HuH-7.5 (cell line): Measurements from ENCODE around the gene DPH2.

ENCODE experiments used
- DNase-seq: peaks from one replicate; pipeline ENCODE4 v3.0.0; 2011; ENCODE audit warnings: low spot score

DPH2 gene

DNA sequence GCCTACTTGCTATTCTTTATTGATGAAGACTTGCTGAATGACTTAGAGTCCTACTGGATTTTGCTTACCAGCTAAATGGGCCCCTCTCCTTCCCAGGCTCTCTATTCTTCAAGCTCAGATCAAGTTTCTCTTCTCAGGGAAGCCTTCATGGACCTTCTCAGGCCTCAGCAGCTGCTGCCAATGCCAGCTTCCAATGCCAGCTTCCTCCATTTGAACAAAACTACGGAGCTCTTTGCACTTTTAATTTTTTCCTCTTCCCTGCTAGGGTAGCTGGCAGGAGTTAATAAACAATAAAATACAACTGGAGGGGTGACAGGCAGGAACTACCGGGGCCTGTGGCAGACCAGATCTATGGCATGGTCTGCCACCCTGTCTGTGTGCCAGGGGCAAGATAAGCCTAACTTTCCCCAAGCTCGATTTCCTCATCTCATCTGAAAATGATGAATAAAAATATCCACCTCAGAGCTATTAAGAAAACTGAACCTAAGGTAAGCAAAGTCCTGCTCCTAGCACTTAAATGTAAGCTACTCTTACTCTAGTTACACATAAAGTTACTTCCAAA is 24.1 kb upstream of the DPH2 start:
- no peak for DNase-seq

DNA sequence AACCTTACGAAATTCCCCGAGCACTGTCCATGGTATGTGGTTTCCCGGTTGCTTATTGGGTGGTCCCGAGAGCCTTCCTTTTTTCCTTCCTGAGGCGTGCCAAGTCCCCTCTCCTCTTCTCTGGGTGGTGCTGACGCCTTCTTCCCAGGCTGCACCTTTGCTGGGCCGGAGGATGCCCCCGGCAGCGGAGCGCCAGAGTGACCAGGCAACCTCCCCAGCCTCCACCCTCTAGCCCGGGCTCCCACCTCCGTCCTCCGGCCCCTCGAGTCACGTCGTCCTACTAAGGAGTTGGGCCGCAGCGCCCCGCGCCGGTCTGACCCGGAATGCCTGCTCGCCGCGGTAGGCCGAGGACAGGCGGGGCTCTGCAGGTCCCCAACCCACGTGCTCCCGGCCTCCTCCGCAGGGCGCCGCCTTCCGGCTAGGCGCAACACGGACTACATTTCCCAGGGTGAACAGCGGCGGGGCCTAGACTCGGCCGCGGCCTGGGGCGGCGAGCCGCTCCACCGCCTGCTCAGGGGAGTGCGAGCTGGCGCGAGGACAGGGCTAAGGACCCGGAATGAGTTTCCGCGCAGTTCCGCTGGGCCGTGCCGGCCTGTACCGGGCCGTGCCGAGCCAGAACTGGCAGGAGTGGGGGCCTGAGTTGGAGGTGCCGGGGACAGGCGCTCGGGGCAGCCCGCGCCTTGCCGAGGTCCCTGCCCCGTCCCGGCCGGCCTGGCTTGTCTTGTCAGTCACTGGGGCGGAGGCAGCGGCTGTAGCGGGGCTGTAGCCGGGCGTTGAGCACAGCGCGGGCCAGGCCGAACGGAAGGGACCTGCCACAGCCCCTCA is 23.4 kb upstream of the DPH2 start, which contains the start of gene IPO13:
Gene IPO13, plus strand, starts transcription at position 715 of the 825 bp plus-strand sequence. CDS start 651 bp downstream, outside the sequence.
- peak; percentile 95 for DNase-seq

DNA sequence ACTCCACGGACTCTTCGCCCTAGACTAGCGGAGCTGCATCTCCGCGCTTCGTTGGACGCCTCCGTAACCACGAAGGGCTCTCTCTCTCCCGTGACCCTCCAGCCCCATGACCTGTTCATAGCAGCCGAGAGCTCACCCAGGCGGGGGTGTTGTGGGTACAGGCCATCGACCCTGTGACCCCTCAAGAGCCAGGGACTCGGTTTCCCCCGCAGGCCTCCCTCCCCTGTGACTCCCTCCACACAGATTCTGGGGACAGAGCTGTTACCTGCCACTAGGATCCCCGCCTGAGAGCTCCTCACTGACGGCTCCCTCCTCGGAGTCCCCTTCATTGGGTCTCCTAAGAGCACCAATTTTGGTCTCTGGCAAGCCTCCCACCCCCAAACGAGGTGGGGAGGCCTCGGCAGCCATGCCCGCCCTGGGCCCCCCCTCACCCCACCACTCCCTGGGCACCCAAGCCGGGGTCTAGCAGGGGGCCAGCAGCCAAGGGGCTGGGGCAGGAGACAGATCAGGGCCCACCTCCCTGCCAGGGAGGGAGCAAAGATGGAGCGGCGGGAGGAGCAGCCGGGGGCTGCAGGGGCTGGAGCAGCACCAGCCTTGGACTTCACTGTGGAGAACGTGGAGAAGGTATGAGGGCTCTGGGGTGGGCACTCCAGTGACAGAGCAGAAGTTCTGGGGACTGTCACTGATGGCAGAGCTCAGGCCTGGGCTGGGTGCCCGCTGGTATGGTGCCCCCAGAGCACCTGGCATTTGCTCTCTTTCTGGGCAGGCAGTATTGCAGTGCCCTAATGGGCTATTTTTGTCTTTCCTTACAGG is 22.5 kb upstream of the DPH2 start:
- no peak for DNase-seq

DNA sequence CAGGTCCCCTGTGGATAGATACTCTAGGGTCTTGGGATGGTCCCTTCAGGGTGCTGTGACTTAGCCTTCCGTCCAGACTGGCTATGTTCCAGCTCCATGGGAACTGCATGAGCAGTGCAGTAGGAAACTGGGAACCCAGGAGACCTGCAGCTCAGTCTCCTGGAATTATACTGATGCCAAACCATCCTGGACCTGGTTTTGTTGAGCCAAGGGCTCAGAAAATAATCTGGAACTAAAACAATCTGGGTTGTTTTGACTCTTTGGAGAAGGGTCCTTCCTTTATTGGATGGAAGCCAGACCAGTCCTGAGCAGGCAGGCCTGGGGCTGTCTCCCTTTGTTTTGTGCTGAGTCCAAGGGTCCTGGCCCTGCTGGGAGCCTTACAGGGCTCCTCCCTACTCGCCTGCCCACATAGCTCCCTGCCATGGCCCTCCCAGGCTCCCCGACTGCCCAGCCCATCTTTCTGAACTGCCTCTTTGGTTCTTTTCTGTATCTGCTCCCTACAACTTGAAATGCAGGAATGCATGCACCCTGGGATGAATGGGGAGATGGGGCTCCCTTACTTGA is 21.9 kb upstream of the DPH2 start:
- DNase-seq: no peak

DNA sequence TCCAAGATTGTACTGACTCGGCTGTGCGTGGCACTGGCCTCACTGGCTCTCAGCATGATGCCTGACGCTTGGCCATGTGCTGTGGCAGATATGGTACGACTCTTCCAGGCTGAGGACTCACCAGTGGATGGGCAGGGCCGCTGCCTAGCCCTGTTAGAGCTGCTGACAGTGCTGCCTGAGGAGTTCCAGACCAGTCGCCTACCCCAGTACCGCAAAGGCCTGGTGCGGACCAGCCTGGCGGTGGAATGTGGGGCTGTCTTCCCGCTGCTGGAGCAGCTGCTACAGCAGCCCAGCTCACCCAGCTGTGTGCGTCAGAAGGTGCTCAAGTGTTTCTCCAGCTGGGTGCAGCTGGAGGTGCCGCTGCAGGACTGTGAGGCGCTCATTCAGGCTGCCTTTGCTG is 20.1 kb upstream of the DPH2 start:
- no peak for DNase-seq

DNA sequence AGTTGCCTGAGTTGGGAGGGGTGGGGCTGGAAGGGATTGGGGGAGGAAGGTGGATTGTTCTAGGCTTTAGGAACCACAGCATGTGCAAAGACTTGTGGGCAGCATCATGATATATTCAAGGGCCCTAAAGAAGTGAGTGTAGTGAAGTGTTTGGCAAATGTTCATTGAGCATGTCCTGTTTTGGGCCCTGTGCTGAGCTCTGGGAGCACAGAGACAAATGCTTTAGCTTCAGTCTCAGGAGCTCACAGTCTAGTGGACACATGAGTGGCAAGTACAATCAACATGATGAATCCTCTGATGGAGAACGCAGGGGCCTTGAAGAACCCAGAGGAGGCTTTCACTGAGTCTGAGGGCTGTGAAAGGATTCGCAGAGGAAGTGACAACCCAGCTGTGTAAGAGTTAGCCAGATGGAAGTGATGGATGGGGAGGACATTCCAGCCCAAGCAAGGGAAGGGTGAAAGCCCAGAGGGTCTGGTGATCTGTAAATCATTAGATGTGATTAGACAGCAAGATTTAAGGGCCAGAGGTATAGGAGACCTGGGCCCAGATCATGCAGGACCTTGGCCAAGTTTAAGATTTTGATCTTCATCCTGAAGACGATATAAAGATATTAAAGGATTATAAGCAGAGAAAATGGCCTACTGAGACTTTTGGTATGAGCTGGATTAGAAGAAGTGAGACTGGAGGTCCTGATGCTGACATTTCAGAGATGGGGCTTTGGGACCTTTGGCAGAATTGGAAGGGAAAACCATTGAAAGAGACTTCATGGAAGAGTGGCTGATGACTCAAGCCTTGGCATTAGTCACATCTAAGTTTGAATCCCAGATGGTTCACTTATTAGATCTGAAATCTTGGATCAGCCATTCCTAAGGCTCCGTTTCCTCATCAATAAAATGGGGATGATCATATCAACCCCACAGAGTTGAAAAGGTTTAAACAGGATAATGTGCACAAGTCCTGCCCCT is 18.5 kb upstream of the DPH2 start:
- no peak for DNase-seq

DNA sequence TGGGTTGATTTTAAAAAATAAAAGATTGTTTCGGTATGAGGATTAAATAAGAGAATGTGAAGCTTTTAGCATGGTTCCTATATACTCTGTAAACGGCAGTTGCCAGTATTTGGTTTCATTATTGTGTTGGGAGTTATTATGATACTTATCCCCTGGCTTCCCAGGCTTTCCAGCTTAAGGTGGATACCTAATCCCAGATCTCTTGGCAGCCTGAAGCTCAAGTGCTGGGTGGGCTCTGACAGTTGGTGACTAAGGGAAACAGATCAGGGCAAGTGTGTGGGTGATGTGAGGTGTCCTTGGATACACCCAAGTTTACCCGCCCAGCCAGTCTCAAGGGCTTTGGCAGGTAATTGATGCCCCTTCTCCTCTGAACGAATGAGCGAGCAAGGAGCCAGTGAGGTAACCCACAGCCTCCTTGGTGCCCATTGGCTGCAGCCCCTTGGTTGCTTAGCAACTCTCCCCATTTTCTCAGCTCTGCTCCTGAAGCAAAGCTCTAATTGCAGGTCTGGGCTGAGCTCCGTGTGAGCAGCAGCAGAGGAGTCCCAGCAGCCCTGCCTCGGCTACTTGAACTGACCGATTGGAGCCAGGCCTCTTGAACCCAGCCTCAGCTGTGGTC is 17.0 kb upstream of the DPH2 start:
- DNase-seq: no peak

DNA sequence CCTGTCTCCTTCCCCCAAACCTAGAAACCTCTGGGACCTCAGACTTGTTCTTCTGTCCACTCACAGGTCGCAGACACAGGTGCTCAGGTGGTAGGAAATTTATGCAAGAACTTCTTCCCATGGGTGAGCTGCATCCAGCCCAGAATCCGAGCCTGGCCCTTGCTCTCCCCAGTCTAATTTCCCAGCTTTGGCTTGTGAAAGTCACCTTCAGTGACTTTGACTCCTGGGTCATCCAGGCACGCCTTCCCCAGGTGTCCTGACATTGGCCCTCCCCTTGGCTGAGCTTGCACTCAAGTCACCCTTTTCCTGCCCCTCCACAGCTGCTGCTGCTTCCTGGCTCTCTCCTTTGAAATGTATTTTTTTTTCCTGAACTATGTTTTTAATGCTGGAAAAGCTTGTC is 16.4 kb upstream of the DPH2 start:
- DNase-seq: no peak

DNA sequence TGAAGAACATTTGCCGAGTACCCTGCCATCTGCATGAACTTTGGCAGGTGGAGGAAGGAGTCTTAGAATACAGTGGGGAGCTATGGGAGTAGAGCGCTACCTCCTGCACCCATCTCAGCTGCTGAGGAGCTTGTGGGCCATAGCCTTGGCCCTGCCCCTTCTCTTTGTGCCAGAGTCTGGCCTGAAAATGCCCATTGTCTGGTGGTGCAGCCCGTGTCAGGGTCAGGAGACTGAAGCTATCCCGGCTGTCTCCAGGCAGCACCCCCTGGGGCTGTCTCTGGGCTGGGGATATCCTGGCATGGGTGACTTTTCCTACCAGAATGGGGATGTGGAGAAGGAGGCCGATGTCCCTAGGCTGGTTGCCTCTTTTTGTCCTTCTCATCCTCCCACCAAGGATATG is 15.8 kb upstream of the DPH2 start:
- DNase-seq: no peak

DNA sequence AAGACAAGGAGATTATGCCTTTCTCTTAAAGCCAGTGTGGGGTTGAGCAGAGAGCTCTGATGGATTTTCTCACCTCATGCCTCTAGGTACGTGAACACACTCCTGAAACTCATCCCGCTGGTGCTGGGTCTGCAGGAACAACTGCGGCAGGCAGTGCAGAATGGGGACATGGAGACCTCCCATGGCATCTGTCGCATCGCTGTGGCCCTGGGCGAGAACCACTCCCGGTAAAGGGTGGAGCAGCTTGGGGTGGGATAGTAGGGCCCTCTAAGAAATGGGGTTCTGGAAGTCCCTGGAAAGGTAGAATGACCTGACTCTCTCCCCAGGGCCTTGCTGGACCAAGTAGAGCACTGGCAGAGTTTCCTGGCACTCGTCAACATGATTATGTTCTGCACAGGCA is 13.6 kb upstream of the DPH2 start:
- no peak for DNase-seq

DNA sequence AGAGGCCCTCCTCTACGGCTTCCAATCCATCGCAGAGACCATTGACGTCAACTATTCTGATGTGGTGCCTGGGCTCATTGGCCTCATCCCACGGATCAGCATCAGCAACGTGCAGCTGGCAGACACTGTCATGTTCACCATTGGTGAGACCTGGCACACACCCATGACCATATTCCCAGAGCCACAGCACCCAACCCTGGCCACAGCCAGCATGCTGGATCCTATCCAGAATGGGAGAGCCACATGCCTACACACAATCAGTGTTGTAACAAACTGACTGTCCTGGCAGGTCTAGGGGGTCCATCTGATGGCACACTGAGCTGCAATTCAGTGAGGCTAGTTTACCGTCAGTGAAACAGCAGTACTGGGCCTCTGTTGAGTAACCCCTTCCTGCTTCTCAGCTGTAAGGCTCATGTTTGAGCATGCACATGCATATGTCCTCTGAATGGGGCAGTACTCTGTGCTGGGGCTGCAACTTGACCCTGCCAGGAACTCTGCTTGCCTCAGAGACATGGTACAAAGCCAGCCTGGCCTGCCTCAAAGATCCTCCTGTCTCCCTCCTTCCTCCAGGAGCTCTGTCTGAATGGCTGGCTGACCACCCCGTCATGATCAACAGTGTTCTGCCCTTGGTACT is 12.3 kb upstream of the DPH2 start:
- DNase-seq: no peak

DNA sequence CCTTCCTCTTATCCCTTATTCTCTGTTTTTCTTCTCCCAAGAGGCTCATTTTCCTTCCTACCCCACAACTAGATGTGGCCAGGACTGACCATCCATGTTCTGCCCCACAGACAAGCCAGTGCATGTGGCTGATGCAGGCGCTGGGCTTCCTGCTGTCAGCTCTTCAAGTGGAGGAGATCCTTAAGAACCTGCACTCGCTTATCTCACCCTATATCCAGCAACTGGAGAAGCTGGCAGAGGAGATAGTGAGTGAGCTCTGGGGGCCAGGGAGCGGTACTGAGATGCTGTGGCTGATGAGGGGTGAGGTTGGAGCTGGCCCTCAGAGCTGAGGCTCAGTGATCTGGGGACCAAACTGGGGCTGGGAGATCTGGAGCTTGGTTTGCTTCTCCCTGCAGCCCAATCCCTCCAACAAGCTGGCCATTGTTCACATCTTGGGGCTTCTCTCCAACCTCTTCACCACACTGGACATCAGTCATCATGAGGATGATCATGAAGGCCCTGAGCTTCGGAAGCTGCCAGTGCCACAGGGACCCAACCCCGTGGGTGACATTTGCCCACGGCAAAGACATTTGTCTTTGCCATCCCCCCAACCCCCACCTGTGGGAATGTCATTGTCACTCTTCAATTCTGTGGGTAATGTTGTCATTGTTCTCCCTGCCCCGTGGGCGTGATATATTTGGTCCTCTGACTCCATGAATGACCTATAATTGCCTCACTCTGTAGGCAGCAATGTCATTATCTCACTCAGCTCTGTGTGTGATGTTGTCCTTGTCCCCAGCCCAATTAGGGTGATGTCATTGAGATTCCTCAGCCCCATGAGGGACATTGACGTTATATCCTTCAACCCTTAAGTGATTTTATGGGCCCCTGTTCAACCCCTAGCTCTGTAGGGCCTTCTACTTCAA is 11.2 kb upstream of the DPH2 start:
- no peak for DNase-seq

DNA sequence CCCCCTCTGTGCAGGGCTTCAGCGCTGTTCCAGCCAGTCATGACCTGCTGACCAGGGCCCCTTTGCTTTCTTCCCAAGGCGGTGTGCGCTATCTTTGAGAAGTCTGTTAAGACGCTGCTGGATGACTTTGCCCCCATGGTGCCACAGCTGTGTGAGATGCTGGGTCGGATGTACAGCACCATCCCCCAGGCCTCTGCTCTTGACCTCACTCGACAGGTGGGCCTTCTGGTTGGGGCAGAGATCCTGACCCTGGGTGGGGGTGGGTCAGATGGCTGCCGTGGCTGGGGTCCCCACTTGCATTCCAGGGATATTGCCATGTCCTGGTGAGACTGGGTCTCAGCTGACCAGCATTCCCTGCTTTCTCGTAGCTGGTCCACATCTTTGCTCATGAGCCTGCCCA is 9.0 kb upstream of the DPH2 start:
- DNase-seq: no peak

DNA sequence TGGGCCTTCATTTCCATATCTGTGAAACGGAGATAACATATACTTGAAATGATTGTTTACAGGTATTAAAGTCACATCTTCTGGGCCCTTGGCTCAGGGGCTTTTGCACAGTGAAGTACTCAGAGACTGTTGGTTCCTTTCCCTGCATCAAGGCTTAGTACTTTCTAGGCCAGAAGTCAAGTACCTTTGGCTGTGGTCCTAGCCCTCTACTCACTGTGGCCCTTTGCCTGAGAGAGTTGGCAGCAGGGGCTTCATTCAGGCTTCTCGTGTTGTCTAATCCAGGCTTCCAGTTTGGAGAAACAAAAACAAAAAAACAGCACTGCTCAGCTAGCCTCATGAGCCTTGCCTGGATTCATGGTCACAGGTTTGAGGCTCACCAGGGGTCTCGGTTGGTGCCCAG is 8.1 kb upstream of the DPH2 start:
- no peak for DNase-seq

DNA sequence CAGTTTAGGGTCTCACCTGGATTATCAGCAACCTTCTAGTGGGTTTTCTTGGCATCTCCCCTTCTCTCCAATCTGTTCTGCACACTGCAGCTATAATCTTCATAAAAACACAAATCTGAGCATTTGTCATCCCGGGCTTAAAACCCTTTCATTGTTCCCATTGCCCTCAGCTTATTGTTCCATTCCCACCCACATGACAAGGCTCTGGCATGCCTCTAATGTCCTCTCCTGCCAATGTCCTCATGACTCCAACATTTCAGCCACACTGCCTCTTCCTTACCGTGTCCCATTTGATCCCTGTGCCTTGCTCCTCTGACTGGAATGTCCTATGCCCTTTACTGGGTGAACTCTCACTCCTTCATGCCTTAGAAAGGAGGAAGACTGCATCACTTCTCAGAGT is 7.5 kb upstream of the DPH2 start:
- no peak for DNase-seq

DNA sequence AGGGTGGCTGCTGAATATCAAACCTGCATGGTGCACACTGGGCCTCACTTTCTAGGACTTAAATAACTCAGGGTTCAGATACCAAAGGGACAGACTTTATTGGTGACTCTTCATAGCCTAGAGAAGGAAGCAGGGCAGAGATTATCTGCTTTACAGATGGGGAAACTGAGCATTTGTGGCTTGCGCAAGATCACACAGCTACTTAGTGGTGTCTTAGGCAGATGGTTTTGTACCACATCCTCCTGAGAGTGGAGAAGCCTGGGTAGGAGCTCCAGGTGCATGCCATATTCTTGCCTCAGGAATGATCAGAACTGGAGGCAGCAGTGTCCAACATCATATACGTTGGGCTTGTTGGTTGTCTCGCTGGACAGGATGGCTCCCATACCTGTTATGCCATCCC is 6.8 kb upstream of the DPH2 start:
- no peak for DNase-seq

DNA sequence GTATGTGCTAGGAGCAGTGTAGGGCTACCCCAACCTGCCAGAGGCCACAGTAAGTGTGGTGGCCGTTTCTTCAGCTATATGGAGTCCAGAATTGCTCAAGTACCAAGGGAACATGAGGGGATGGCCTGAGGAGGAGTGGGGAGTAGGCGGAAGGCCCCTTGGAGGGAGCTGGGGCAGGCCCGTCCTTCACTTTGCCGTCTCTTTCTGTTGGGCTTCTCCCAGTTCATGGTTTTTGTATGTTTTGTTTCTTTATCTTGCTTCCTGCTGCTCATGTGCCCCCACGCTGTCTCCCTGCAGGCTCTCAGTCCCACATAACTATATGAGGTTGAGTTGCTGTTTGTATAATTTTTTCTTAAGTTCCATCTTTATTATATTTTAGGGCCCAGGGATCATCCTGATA is 5.9 kb upstream of the DPH2 start:
- DNase-seq: no peak

DNA sequence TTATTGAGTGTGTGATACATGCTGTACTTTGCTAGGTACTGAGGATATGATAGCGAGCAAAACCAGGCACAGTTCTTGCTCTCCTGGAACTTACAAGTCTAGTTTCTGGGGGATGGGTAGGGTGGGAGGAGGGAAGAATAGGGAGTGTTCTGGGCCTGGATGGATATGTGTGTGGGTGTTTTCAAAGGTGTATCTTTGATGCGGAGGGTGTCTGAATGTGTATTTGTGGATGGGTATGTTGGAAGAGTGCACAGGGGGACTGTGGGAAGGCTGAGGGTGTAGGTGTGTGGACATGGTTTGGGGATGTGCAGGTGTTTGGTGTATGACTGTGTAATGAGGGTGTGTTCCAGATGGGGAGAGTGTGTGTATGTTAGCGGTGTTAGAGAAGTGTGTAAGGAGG is 4.5 kb upstream of the DPH2 start:
- no peak for DNase-seq

DNA sequence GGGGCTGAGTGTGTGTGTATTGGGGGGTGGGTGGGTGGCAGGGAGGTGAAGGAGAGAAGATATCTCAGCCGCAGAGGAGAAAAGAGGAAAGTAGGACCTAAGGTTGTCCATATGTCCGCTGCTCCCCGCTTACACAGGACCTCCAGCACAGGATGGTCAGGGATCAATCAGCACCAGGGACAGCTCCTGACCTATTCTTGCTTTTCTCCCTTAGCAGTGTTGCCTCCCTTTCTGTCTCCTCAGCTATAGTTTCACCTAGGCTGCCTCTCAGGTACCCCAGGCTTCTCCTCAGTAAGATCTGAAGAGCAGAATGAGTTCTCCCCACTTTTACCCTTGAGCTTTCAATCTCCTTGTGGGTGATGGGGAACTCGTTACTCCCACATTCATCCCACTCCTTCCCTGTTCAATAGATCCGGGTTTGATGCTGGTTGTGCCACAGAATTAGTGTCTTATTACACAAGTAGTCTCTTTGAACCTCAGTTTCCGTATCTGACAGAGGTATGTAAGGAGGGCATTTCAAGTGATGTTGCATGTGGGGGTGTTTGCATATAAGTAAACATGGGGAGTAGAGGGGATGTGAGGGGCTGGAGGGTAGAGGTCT is 1.4 kb upstream of the DPH2 start:
- no peak for DNase-seq
